HG03432 (cell line): ENCODE results near the gene STK4.
A peak's percentile ranks its signal among the peaks of the same experiment; 100 is the strongest.

Experiments used
- ATAC-seq: cut with Tn5 transposase; IDR thresholded peaks from one replicate; pipeline ENCODE4 v1.9.1; 2021; ENCODE audit warnings: mild to moderate bottlenecking, moderate library complexity; ENCODE audit not compliant: unreplicated experiment

The STK4 gene

DNA sequence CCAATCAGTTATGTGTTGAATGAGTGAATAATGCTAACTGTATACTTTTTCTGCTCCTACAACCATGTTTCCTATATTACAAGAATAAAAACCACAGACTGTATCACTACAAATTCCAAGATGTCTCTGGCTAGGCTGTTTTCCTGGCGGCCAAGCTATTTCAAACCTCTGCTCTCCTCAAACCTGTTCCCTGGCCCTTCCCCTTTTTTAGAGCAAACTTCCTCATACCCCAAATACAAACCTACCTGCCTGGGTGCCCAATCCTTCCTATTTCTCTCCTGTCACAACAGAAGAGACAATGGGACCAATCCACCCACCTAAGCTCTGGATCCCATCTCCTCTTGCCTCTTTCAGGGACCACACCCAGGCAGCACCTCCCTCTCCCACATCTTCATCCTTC is 13.6 kb upstream of the STK4 start:
- no peak for ATAC-seq

- ATAC-seq: no peak
Observed at GRCh38 chr20:44954211-44954610, 12.1 kb upstream of the STK4 start.

DNA sequence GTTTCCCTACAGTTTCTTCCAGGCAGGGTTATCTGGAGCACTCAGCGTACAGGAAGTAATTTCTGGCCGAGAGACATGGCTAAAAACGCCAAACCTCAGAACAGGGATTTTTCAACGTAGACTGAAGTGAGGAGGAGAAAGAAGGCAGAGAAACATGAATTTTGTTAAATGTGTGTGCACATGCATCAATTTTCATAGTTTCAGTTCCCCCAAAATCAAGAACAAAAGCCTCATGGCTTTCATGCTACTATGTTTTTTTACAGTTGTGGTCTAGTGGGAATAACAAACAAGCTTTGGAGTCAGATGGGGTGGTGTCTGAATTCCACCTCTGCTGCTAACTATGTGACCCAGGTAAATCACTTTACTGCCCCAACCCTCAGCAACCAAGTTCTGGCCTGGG is 11.0 kb upstream of the STK4 start:
- no peak for ATAC-seq

DNA sequence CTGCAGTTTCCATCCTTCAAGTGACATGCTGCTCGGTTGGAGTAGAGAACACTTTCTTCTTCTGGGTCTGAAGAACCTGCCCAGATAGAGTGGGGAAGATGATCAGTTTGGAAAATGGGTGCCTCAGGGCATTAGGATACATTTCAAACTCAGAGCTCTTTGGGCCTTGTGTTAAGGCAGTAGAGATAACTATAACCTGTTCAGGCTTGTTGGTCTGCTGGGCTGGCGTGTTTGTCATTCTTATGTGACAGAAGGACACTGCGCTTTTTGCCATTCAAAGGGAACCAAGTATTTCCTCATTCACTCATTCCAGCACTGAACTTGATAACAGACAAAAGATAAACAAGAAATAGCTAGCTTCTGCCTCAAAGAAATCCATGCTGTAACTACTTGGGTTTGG is 9.9 kb upstream of the STK4 start:
- no peak for ATAC-seq

- ATAC-seq: no peak
Observed at GRCh38 chr20:44958276-44958675, 8.0 kb upstream of the STK4 start.

- ATAC-seq: no peak
Observed at GRCh38 chr20:44959082-44959637, 7.2 kb upstream of the STK4 start.

GRCh38 chr20:44959638-44960102 is 6.6 kb upstream of the STK4 start:
- peak; percentile 17 for ATAC-seq

DNA sequence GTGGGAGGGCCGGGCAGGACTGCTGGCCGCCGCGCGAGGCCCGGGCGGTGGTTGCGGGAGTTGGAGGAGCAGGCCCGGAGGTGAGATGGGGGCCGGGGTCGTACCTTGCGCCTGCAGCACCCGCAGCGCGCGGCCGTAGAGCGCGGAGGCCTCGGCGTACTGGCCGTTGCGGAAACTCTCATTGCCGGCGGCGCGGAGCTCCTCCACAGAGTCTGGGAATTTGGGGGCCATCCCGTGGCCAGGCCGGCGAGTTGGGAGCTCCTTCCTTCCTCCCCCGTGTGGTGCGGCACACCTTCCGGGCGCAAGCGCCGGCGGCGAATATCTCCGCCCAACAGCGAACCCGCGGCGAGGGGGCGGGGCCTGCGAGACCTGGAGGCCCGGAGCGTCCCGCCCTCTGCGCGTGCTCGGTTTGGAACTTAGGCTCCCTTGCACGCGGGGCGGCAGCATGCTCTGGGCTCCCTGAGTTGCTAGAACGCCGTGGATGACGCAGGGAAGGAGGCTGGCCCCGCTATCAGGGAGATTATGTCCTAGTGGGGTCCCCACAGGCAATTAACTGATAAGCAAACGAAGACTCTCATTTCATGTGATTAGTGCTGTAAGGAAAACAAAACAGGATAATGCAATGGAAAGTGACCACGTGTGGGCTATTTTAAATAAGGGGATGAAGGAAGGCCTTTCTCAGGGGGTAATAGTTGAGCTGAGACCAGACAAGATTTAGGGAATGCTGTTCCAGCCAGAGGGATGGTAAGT is 6.0 kb upstream of the STK4 start, which contains the start of gene TOMM34:
Gene TOMM34 (minus strand): TSS at position 295 of the 750 bp plus-strand sequence. CDS start 64 bp downstream, at position 231.
- ATAC-seq: peak; percentile 87

DNA sequence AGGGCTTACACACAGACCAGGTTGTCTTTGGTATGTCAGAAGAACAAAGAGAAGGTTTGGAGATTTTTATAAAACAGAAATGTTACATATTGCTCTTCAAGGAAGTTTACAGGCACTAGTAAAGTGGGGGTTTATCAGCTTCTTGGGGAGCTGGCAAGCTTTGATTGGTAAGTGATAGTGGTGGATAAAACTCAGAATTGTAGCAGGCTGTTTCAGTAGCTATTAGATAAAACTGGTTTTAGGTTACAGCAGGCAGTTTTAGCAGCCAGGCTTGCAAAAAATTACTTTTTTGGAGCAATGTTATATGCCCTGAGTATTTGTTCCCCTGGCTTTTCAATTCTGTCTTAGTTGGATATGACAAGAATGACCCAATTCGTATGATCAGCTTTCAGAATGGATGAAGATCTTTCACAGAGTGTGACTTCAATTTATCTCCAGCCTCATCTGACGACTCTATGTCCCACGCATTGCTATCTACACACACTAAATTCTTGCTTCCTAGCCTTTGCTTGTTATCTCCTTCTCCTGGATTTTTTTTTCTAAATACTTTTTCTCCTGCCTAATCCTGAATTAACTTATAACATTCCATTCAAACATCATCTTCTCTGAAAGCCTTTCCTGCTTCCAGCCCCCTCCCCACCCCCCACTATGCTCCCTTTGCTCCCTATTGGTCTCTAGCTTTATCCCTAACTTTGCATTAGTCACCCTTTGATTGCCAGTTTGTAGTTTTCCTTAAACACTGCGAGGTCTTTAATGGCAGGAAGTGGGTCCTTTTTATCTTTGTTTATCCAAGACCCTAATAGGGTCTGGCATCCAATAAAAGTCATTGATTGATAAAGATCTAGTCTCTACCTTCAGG is 5.1 kb upstream of the STK4 start:
- ATAC-seq: no peak

- ATAC-seq: no peak
Observed at GRCh38 chr20:44961870-44962267, 4.4 kb upstream of the STK4 start.

GRCh38 chr20:44962483-44962882 is 3.8 kb upstream of the STK4 start:
- no peak for ATAC-seq

GRCh38 chr20:44963325-44964215 is 2.7 kb upstream of the STK4 start:
- no peak for ATAC-seq

DNA sequence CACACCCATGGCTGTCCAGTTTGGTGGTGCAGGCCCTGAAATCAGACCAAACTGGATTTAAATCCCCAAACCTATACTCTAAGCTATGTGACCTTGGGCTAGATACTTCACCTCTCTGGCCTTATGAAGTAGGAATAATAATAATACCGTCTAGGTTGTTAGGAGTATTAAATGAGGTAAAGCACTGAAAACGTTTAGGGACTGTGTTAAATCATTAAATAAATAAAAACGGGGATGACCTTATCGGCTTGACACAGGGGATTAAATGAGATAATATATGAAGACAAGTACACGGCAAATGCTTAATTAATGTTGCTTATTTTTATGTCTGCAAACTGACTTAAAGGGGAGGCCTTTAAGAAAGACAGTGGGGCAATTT is 672 bp upstream of the STK4 start:
- no peak for ATAC-seq

DNA sequence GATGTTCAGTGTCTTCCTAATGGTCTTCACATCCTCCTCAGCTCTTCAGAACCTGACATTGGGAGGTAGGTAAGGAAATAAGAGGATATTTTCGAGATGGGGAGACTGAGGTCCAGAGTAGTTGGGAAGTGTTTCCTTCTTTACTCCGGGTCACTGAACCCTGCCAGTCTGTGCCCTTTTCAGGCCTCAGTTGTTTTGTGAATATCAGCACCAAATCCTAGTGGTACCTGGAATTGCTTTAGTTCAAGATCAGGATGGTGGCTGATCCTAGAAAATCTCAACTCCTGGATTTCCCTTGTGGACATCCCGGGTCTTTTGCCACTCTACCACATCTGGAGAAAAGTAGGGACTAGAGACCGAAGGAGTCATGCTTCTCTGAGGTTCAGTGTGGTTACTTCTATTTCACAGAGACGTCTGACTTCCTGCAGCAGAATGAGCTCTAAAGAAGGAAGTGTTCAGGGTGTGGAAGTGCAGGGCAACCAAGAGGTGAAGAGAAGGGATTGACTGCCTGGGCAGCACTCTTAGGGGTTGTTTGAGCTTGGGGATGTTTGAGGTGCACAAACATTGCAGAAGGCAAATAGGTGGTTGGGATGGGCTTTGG is 995 bp downstream of the STK4 start:
- no peak for ATAC-seq

- ATAC-seq: no peak
Observed at GRCh38 chr20:44969300-44969894, 3.1 kb downstream of the STK4 start.

DNA sequence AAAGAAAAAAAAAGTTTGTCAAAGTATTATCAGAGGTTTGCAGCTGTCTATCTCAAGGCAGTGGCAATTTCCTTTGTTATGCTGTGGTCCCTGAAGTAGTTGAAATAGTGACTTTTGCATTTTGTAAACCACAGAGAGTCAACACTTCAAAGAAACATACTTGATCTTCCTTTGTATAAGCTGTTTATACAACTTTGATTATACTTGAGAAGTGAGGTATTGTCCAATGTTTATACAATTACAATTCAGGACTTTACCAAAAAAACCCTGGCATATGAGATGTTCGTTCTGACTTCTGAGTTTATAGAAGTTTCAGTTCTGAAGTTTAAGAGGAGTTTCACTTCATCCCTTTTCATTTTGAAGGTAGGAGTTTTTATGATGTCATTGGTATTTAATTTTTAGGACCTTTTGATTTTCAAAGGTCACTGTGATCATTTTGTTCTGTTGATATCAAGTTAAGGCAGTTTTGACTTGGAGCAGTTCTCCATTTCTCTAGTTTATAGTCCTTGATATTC is 4.0 kb downstream of the STK4 start:
- no peak for ATAC-seq

DNA sequence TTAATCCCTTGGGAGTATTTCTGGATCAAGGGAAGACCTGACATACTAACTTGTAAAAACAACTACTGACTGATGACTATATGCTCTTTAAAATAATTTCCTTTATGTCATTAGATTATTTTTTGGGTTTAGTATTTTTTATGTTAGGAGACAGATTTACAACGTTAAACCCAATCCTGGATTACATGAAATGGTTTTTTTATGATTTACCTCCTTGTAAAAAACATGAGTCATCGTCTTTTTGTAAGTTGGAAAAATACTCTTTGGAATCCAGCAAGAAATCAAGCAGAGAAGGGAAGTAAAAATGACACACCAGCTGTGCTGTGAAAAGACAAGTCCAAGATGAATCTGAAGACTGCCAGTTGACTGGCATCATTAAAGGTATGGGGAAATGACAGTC is 6.7 kb downstream of the STK4 start:
- no peak for ATAC-seq

DNA sequence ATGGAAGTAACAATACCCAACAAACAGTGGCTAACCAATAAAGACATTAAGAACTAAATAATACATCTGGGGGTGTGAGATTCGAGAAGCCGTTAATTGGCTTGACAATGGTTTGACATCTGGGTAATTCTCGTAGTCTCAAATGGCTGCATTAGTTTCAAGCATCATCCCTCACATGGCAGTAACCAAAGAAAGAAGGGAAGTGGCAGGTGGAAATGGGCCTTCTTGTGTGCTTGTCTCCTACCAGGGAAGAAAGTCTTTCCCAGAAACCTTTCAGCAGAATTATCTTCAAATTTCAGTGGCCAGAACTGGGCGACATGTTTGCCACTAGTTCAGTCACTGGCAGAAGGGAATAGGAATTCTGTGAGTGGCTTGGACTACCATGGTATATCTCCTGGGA is 10.4 kb downstream of the STK4 start:
- ATAC-seq: no peak

GRCh38 chr20:44979090-44979621 is 12.8 kb downstream of the STK4 start:
- ATAC-seq: peak; percentile 89
